ENCODE measurements around the gene PCCB. TPM values are rescaled to one million over a fixed set of nuclear protein-coding genes. Genes with fewer than 3 reads are reported as not detected.

Gene PCCB
- total RNA-seq, 1 donor from 2014 or later = 32.6 TPM

- no peak for DNase-seq
- intact Hi-C loops (cut with DNase I) = no loop called here
Observed at GRCh38 chr3:136235545-136235944, 14.6 kb upstream of the PCCB start.

GRCh38 chr3:136236109-136236508 is 14.0 kb upstream of the PCCB start:
- no peak for DNase-seq
- H3K36me3 ChIP-seq = no peaks in the 10 kb centered on the region
- no peak for ATAC-seq
- no peaks in the 10 kb centered on the region for H3K9me3 ChIP-seq
- no peak overlapping the region for H3K27ac ChIP-seq
- intact Hi-C loops (cut with DNase I) = no loop called here
- H3K4me3 ChIP-seq = no peak overlapping the region
- H3K4me1 ChIP-seq = no peaks in the 10 kb centered on the region
- H3K27me3 ChIP-seq = no peaks in the 10 kb centered on the region
- no peak for TF ChIP-seq CTCF (IDR thresholded peaks at IDR 0.05)

More at GRCh38 chr3:136235545-136235944, 14.6 kb upstream of the PCCB start:
- Histone ChIP-seq H3K9me3 (no peaks in the 10 kb centered on the region), H3K4me3 (no peak overlapping the region), H3K27me3 (no peaks in the 10 kb centered on the region), H3K4me1 (no peaks in the 10 kb centered on the region), H3K27ac (no peak overlapping the region), H3K36me3 (no peaks in the 10 kb centered on the region)
- no peak for ATAC-seq
- no peak for TF ChIP-seq CTCF (IDR thresholded peaks at IDR 0.05)

GRCh38 chr3:136237103-136237502 is 13.0 kb upstream of the PCCB start:
- Histone ChIP-seq H3K9me3 (no peaks in the 10 kb centered on the region), H3K4me3 (no peak overlapping the region), H3K36me3 (no peaks in the 10 kb centered on the region), H3K4me1 (no peaks in the 10 kb centered on the region), H3K27ac (no peak overlapping the region), H3K27me3 (no peaks in the 10 kb centered on the region)
- no peak for TF ChIP-seq CTCF (IDR thresholded peaks at IDR 0.05)
- DNase-seq (no peak), ATAC-seq (no peak)
- intact Hi-C loops (cut with DNase I) = no loop called here

- H3K27me3 ChIP-seq = no peaks in the 10 kb centered on the region
- no peak for DNase-seq
- H3K4me1 ChIP-seq = no peaks in the 10 kb centered on the region
- no peak for TF ChIP-seq CTCF (IDR thresholded peaks at IDR 0.05)
- no peaks in the 10 kb centered on the region for H3K36me3 ChIP-seq
- H3K9me3 ChIP-seq = no peaks in the 10 kb centered on the region
- no peak overlapping the region for H3K27ac ChIP-seq
- no peak overlapping the region for H3K4me3 ChIP-seq
- no peak for ATAC-seq
- intact Hi-C loops (cut with DNase I) = no loop called here
Observed at GRCh38 chr3:136237961-136238649, 12.0 kb upstream of the PCCB start.

GRCh38 chr3:136239094-136239493 is 11.0 kb upstream of the PCCB start:
- H3K9me3 ChIP-seq = no peaks in the 10 kb centered on the region
- H3K4me1 ChIP-seq = no peaks in the 10 kb centered on the region
- ATAC-seq (no peak), DNase-seq (no peak)
- H3K36me3 ChIP-seq = no peaks in the 10 kb centered on the region
- no peak for TF ChIP-seq CTCF (IDR thresholded peaks at IDR 0.05)
- H3K27me3 ChIP-seq = no peaks in the 10 kb centered on the region
- intact Hi-C loops (cut with DNase I) = no loop called here
- no peak overlapping the region for H3K27ac ChIP-seq
- H3K4me3 ChIP-seq = no peak overlapping the region

- intact Hi-C loops (cut with DNase I) = no loop called here
- no peak for TF ChIP-seq CTCF (IDR thresholded peaks at IDR 0.05)
- Histone ChIP-seq H3K27me3 (no peaks in the 10 kb centered on the region), H3K9me3 (no peaks in the 10 kb centered on the region), H3K27ac (no peak overlapping the region), H3K36me3 (no peaks in the 10 kb centered on the region), H3K4me1 (peaks cover 1% of the 10 kb centered on the region), H3K4me3 (no peak overlapping the region)
- ATAC-seq (no peak), DNase-seq (no peak)
Observed at GRCh38 chr3:136245691-136246090, 4.4 kb upstream of the PCCB start.
